AG20443 (cell line): Measurements from ENCODE around the gene CHD6.

ENCODE experiments used
- DNase-seq: peaks from one replicate; pipeline ENCODE4 v3.0.0; 2012; ENCODE audit warnings: low spot score, mixed read lengths

Gene CHD6

DNA sequence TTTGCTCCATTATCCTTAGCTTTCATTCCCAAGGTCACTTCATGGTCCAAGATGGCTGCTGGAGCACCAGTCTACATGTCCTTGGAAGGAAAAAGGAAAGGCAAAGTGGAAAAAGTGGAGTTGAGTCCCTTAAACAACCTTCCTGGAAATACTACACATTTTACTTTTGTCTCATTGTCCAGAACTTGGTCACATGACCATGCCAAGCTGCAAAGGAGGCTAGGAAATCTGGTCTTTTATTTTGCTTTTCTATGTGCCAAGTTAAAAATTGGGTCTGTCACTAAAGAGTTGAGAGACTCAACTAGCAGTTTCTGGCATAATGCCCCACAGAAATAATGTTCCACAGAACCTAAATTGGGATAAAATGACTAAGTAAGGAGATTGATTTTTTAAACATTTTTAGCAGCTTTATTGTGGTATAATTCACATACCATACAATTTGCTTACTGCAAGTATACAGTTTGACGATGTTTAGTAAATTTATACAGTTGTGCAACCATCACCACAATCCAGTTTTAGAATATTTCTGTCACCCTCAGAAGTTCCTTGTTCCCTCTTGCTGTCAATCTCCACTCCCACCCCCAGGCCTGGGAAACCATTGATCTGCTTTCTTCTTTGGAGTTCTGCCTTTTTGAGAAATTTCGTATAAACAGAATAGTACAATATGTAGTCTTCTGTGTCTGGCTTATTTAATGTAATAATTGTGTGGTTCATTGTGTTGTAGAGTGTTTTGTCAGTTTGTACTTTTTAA lies 5.6 kb upstream of the CHD6 start:
- DNase-seq = no peak

DNA sequence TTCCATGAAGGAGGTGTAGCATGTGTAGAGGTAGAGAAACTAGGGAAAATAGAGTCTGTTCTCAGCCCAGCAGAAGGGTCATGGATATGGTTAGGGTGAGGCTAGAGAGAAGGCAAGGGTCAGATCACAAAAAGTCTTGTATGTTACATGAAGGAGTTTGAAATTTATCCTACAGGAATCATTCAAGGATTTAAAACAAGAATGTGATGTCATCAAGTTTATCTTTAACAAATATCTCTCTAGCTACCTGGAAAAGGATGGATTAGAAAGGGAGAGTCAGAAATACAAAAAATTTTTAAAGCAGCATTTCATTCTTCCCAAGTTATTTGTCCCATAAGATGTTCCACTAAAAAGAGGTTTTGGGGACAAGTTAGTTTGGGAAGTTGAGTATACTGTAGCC lies 4.4 kb upstream of the CHD6 start:
- no peak for DNase-seq

DNA sequence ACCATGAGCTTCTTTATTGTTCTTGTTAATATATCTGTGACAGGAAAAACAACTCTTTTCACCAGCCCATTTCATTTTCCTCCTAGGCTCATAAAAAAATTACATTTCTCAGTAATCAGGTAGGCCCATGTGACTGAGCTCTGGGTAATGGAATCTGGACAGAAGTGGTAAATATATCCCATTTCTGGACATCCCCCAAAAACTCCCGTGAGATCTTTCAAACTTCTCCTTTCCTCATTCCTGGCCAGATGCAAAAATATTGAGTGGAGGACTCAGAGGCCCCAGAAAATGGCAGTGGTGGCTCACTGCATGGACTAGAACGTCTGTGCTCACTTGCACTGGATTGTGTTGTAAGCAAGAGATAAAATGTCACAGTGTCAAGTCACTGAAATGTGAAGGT lies 3.8 kb upstream of the CHD6 start:
- DNase-seq = no peak

DNA sequence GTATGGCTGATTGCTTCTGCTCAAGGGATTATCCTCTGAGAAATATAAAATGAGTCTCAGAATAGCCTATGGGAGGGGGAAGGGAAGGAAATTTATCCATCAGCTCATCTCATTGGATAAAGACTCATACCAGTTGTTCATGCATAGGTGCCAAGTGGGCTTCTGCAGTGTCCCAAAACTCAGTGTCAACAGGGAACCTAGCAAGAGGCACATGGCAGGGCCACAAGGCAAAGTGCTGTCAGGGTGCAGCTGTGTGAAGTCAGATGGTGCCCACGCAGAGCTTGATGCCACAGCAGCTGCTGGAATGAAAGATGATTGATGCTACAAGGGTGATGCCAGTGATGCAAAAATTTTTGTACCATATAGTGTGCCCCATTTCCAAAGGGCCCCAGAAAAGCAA lies 3.2 kb upstream of the CHD6 start:
- no peak for DNase-seq

DNA sequence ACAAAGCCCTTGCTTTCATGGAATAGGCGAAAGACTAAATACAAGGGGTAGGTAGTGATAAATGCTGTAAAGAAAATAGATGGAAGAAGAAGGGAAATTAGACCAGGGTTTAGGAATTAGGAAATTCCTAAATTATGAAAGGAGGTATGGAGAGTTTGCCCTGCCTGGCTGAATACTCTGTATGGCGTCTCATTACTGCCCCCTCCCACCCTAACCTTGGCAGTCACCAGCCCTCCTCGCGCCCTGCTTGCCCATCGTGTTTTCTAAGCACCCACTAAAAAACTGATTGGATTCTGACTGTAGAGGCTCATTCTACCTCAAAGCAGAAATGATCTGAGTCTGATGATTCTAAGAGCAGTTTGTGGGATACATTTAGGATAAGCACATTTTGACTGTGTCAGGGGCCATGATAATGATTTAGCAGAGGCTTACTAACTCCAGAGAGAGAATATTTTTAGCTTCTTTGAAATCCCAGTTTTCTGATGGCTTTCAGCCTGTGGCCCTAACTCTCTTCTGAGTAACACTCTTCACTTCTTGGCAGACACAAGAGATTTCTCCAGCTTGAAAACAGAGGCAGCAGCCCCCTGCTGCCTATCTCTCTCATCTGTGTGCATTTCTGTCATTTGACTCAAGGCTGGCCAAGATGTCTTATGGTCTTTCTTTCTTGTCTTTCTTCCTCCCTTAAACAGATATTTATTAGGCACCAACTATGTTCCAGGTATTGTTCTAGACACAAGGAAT lies 1.4 kb upstream of the CHD6 start:
- DNase-seq = no peak

DNA sequence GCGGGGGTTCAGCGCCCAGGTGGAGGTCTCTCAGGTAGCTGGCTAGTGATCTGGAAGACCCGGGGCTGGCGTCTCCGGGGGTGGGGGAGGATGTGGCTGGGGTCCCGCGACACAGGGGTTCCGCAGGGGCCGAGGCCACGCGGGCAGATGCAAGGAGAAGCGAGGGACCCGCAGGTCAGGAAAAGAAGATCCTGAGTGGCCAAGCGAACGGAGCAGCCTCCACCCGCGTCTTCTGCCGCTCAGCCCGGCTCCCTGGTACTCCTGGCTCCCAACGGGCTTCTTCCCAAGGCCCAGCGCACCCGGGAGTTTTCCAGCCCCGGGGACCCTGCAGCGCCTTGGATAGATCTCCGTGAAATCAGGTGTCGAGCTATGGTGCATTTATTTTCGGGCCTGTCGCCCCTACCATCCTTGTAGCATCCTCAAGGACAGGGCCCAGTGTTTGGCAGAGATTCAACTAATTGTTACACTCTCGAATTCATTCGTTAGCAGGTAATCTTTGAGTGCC lies 682 bp upstream of the CHD6 start:
- DNase-seq = peak; percentile 24

DNA sequence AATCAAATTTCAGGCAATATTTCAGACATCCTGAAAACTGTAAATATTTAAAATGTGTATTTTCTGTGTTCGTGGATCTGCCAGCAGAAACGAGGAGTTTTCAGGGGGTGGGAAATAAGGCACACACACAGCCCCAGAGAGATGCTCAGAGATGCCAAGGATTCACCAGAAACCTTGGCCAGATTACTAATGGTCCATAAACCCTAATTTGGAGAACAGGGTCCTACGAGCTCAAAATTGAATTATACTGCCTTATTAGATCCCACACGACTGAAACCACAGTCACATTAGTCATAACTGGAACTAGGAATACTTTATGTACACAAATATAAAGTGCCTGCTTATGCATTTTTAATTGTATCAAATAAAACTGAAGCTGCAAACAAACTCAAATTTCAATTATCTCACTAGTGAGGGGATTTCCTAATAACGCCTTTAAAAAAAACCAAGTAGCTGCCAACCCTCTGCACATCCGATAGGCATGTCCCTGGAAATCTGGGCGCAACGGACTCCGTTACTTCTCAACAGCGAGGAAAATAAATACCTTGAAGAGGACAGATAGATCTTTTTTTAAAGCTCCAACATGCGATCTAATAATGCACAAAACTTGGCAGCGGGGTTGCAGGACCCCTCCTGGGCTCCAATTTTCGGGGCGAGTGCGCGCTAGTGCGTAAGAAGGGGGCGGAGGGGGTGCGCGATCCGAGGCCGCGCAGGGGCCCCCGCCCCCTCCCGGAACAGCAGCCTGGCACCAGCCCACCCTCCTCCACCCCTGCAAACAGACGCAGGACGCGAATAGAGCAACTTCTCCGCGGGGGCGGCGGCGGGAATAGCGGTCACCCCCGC lies 897 bp downstream of the CHD6 start:
- peak; percentile 62 for DNase-seq

DNA sequence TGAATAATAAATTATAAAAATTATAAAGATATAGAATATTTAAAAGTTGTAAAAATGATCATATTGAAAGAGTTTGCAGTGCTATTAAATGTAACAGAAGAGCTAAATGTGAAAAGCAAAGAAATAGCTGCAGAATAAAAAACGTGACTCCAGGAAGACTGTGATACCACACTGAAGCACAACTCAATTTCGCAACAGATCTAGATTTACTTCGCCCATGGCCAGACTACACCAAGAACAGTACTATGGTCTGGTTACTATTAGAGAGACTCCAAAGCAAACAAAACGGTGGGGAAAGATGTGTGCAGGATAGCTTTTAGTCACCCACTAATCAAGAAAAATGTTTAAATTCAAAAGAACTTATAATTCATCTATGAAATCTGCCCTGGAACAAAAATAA lies 1.9 kb downstream of the CHD6 start:
- peak; percentile 47 for DNase-seq

DNA sequence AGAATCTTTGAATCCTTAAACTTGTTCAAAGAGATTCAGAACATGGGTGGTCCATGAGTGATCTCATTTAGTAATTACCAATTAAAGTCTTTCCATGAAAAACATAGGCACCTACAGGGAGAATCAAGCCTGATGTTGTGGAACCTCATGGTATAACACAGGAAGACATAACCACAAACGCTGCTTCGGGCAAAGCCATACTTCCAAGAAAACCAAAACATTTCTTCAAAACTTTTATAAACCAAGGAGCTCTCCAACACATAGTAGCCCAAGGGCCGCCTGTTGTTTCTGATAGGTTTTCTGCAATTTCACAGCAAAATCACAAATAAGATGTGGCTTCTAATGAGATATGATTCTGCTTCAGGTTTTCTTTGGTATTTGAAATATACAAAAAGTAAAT lies 2.5 kb downstream of the CHD6 start:
- DNase-seq = no peak

DNA sequence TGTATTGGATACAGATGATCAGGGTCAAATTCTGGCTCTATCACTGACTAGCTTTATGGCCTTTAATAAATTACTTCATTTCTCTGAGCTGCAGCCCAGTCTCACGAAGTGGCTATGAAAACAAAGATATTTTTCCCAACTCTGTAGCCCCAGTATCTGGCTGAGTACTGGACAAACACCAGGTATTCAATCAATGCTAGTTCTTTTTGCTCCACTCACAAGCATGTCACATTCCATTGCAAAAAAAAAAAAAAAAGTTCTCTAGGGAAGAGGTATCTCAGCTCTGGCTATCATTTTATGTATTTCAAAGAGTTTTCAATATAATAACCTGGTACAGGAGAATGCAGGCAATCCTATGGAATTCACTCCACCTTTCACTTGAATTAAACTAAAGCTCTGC lies 3.1 kb downstream of the CHD6 start:
- DNase-seq = no peak

DNA sequence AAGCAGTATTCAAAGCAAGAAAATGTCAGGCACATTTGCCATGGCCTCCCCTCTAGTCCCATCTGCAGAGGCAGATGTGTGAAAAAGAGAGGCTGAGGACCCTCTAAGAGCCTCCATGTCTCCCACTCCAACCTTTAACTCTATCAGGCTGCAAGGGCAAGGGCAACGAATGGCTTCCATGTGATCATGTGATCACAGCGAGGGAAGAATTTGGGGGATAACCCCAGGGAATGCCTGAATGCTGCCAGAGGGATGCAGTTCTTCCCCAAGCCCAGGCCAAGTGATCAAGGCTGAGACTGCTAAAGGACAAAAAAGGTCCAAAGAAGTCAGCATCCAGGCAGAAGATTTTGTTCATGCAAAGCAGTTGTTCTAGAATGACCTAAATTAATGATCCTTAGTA lies 4.9 kb downstream of the CHD6 start:
- DNase-seq = no peak

DNA sequence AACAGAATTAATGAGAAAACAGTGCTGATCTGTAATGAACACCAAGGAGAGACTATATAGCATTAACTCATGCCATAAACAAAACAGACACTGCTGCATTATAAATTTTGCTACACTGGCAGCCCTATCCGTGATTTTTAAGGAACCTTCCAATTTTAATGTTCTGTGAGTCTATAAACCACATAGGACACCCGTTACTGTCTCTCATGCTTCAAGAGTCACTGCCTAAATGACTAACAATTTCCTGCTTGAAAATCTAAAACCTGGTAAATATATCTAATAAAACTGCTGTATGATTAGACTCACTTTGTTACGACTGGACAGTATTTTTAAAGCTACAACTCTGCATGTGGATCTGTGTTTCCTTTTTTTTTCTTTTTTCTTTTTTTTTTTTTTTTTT lies 8.7 kb downstream of the CHD6 start:
- no peak for DNase-seq

DNA sequence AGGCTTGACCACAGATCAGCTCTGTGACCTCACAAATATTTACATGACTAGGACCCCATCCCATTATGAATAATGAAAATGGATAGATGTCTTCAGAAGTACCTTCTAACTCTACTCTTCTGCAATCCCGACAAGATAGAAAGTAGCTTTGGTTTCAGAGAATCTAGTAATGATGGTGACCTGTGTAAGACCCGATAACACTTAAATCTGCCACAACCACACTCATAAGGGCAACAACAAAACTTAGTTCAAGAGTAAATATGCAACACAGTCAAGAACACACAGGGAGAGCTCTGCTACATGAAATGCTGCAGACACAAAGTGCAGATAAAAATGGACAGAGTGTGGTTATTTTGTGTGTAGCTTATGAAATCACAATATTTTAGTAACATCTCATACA lies 9.6 kb downstream of the CHD6 start:
- DNase-seq = no peak

DNA sequence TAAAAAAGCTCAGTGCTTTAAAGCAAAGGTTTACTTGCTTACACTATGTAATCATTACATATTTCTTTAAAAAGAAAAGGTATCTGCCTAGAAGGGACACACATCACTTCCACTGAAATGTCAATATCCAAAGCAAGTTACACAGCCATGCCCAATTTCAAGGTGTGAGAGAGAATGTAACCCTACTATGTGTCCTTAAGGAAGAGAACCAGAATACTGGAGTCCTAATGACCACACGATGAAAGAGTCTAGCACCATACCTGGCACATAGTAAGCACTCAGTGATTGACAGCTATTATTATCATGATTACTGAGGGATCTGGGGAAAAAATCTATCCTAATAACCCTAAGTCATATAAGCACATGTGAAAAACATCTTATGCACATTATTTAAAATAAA lies 10.4 kb downstream of the CHD6 start:
- DNase-seq = no peak

DNA sequence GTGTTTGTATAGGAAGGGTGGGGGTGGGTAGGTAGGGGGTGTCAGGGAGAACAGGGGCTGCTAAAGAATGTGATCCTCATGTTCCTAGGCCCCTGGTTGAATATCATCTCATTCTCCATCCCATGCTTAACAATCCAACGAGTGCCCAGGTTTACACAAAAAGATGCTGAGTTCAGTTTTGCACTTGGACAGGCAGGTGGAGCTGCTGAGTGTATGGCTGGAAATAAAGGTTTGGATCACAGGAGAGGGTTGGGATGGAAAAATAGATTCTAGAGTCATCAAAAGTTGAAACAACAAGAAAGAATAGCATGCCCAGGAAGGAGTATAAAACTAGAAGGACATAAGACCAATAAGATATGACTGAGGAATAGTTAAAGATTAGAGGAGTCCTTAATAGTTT lies 14.2 kb downstream of the CHD6 start:
- DNase-seq = no peak

DNA sequence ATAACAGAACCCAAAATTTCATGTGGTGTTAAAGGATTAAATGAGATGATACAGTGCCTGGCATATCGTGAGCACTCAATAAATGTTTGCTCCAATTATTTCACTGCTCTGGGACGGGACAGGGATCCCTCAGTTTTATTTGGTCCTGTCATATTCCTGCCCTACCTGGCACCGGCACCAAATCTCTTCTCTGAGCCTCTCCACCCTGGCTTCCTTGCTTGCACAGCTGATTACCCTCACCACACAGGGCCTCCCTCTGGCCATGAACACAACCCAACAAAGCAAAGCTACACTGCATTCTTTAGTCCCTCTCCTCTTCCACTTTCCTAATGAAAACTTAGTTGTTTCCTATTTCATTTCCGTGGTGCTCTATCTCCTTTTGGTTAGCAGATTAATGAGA lies 16.4 kb downstream of the CHD6 start:
- no peak for DNase-seq

DNA sequence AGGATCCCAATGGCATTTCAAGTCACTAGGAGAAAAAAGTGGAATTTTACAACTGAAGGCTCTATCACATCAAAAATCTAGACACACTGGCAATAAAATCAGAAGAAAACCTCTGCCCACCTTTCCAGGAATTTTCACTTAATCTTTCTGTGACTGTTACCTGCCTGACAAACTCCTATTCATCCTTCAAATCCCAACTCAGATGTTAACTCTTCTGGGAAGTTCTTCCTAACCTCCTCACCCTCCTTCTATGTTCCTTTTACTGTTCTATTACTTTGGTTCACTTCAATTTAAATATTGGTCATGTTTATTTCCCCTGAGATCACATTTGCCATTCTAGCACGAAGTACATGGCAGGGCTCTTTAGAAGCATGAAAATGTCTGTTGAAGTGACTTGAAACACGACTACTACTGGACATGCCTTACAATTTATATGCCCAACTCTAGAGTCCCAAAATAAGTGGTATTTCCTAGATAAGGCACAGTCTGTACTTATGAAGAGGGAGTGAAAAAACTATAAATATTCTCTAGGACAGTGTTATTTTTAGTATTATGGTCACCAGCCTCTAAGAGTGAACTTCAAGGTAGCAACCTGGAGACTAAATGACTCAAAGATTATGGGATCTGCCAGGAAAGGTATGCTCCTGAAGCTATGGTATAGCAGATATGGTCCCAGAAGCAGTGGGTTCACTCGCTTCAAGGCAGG lies 17.1 kb downstream of the CHD6 start:
- no peak for DNase-seq

DNA sequence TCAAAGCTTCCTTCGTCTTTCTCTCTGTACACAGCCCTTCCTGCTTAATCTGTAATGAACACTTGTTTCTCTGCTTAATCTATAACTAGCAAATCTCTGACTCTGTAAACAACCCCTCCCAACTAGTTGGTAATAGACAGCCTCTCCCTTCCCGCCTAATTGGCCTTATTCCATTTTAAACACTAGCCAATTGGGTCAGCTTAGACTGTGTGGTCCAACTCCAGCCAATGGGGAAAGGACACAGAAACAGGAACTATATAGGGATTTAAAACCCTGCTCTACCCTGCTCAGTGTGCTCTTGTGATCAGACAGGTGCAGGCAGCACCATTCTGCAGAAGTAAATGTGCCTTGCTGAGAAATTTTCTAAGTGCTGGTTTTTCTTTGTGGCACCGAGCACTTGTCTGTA lies 18.5 kb downstream of the CHD6 start:
- no peak for DNase-seq

DNA sequence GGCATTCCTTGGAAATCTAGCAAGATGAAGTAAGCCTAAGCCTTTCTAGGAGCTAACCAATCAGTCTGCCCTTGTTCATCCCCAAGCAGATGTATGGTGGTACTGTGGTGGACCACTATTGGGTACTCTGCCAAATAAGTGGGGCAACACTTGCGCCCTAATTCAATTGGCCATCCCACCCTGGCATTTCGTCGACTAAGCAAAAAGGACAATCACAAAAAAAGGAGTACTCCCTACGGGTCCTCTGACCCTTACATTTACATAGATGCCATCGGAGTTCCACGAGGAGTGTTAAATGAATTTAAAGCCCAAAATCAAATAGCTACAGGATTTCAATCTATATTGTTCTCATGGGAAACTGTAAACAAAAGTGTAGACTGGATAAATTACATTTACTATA lies 19.5 kb downstream of the CHD6 start:
- no peak for DNase-seq

DNA sequence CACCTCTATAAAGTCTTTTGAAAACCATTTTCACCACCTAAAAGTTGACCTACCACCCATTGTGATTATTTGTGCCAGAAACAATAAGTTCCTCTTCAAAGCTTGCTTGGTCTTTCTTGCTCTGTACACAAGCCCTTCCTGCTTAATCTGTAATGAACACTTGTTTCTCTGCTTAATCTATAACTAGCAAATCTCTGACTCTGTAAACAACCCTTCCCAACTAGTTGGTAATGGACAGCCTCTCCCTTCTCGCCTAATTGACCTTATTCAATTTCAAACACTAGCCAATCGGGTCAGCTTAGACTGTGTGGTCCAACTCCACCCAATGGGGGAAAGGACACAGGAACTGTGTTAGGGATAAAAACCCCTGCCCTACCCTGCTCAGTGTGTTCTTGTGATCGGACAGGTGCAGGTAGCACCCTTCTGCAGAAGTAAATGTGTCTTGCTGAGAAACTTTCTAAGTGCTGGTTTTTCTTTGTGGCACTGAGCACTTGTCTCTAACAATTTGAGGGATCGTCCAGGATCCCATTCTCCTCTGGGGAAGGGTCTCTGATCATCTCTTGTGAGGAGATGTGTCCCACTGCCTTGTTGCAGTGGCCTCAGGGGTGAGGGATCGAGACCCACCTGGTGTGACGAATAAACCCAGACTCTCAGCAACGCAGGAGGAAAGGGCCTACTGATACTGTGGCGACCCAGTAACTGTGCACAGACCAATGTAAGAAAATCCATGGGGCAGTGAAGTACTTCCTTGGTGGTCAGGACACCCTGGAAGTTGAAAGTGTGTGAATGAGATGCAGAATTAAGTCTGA lies 23.5 kb downstream of the CHD6 start:
- no peak for DNase-seq

DNA sequence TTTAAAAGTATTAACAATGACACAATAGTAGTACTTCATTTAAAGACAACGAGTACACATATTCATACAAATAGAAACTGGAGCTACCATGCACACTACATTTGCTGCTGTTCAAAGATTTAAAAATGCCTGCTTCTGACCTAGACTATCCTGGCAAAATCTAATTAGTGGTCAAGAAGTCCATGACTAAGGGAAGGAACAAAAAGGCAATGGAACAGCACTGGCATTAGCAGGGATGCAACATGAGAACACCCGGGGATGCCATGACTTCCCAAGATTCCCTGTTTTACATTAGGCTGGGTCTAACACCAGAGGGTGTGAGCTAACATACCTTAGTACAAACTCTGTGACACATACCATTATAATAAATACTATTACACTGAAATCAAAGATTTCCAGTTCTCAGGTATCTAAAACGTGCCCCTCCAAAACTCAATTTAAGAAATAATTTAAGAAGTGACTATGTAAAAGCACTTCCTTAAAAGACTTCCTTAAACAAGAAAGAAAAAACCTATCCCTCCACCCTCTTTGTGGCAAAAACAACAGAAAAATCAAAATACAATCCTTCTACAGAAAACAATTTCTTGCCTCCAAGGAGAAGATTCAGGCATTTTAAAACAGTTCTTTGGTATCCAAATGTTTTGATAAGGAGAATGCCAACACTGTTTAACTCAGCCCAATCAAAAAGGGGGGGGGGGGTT lies 25.5 kb downstream of the CHD6 start:
- DNase-seq = no peak
